ENCODE results near the gene ABCA8.

ABCA8 gene

GRCh38 chr17:68821860-68822696 lies 133.1 kb downstream of the ABCA8 start:
- DNase-seq: no peak

GRCh38 chr17:68820825-68821481 lies 134.2 kb downstream of the ABCA8 start:
- DNase-seq: peak; percentile 11

DNA sequence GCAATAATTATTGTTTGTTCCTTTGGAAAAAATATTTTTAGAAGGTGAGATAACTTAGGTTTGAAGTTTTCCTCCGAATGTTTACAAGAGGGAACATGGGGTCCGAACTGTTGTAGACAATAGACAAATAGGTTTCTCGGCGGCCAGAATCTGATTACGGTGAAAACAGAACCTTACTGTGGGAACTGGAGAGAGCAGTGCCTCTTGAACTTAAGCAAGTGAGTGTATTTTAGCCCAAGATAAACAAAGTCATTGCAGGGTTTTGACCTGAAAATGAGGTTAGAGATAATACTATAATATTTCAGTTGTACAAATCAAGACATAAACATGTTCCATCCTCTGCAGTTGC lies 134.7 kb downstream of the ABCA8 start:
- DNase-seq: no peak

DNA sequence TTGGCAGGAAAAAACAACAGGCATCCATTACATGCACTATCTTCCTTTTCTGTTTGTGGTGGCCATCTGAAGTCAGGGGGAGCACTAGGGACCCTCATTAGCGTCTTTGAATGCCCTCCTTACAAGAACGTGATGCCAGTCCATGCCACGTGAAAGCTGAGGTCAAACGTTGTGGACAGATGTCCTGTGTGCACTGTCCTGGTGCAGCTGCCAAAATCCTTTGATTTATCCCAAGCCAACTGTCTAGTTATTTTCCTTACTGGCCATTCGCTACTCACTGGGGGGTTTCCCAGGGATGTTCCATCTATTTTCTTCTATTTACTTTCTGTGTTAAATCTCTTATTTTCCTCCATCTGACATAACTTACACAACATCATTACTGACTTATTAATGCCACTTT lies 135.7 kb downstream of the ABCA8 start:
- DNase-seq: no peak

Data from DMS153 (cell line).